Measurements from ENCODE around the gene VEZT.
"Not testable (repeated sequence)": the region's sequence is repeated elsewhere in the genome, so short reads cannot be mapped to it uniquely, and the experiment has no call there.

Gene VEZT

GRCh38 chr12:95304673-95305198, 87.1 kb downstream of the VEZT start:
- ChIA-PET POLR2A (no interaction called here), CTCF (no interaction called here)
- TF ChIP-seq FOXA1 (IDR thresholded peaks at IDR 0.05) = no peak
- no peak for TF ChIP-seq BHLHE40 (IDR thresholded peaks at IDR 0.05; ENCODE audit: borderline replicate concordance)
- no peak for TF ChIP-seq NFRKB (IDR thresholded peaks at IDR 0.05)
- no peak for TF ChIP-seq SUZ12 (IDR thresholded peaks at IDR 0.05)
- TF ChIP-seq FOXM1 (IDR thresholded peaks at IDR 0.05; ENCODE audit: borderline replicate concordance) = no peak
- no peak for TF ChIP-seq TARDBP (IDR thresholded peaks at IDR 0.05)
- no peak for TF ChIP-seq FOXK2 (IDR thresholded peaks at IDR 0.05)
- no peak for TF ChIP-seq HDGF (IDR thresholded peaks at IDR 0.05; ENCODE audit: borderline replicate concordance)
- TF ChIP-seq, protein P1, sequence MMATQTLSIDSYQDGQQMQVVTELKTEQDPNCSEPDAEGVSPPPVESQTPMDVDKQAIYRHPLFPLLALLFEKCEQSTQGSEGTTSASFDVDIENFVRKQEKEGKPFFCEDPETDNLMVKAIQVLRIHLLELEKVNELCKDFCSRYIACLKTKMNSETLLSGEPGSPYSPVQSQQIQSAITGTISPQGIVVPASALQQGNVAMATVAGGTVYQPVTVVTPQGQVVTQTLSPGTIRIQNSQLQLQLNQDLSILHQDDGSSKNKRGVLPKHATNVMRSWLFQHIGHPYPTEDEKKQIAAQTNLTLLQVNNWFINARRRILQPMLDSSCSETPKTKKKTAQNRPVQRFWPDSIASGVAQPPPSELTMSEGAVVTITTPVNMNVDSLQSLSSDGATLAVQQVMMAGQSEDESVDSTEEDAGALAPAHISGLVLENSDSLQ (IDR thresholded peaks at IDR 0.05) = no peak
- TF ChIP-seq L3MBTL2 (conservative IDR thresholded peaks at IDR 0.05) = no peak
- TF ChIP-seq SP1 (IDR thresholded peaks at IDR 0.05) = no peak
- no peak for TF ChIP-seq ELF4 (IDR thresholded peaks at IDR 0.05)
- no peak for TF ChIP-seq ARNT (IDR thresholded peaks at IDR 0.05)
- TF ChIP-seq ZNF384 (IDR thresholded peaks at IDR 0.05) = no peak
- TF ChIP-seq CTBP1 (IDR thresholded peaks at IDR 0.05; ENCODE audit: borderline replicate concordance) = no peak
- TF ChIP-seq LEF1 (IDR thresholded peaks at IDR 0.05; ENCODE audit: borderline replicate concordance) = no peak
- no peak for DNase-seq (ENCODE audit: extremely low spot score)

- ChIA-PET CTCF (interaction anchor here (0.6 kb wide), 1 partner anchor 229 kb away, joined by 6 read pairs; no protein-coding TSS in a partner anchor), POLR2A (interaction anchor here (1.2 kb wide), 1 partner anchor 41 kb away, joined by 3 read pairs; no protein-coding TSS in a partner anchor)
- no peak for TF ChIP-seq LEF1 (IDR thresholded peaks at IDR 0.05; ENCODE audit: borderline replicate concordance)
- TF ChIP-seq ARNT (IDR thresholded peaks at IDR 0.05) = no peak
- no peak for TF ChIP-seq ELF4 (IDR thresholded peaks at IDR 0.05)
- TF ChIP-seq, protein P1 (IDR thresholded peaks at IDR 0.05) = no peak
- TF ChIP-seq NFRKB (IDR thresholded peaks at IDR 0.05) = no peak
- no peak for DNase-seq (ENCODE audit: extremely low spot score)
Measured at GRCh38 chr12:95312656-95313055, 95.0 kb downstream of the VEZT start.

GRCh38 chr12:95314756-95315155, 97.1 kb downstream of the VEZT start:
- CTCF ChIA-PET; DNase-seq (ENCODE audit: extremely low spot score); POLR2A ChIA-PET: not testable (repeated sequence)

DNA sequence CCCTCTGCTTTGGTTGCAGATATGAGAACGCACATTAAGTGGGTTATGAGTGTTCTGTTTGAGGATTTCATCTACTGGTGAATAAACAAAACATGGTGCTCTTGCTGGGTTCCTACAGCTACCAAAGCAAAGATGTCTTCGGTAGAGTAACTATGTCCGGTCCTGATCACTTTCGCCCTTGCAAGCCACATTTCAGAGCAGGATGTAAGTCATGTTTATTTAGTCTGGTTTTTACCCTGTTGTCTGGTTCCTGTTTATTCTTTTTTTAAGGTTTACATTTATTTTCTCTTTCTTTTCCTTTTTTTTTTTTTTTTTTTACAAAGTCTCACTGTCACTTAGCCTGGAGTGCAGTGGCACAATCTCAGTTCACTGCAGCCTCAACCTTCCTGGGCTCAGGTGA, 99.2 kb downstream of the VEZT start:
- no peak for DNase-seq (ENCODE audit: extremely low spot score)
- ChIA-PET CTCF (no interaction called here), POLR2A (no interaction called here)
- no peak for TF ChIP-seq L3MBTL2 (conservative IDR thresholded peaks at IDR 0.05)

- ChIA-PET CTCF (no interaction called here), POLR2A (no interaction called here)
- TF ChIP-seq HDGF (IDR thresholded peaks at IDR 0.05; ENCODE audit: borderline replicate concordance) = no peak
- no peak for TF ChIP-seq ZNF384 (IDR thresholded peaks at IDR 0.05)
- TF ChIP-seq CTBP1 (IDR thresholded peaks at IDR 0.05; ENCODE audit: borderline replicate concordance) = no peak
- TF ChIP-seq SUZ12 (IDR thresholded peaks at IDR 0.05) = no peak
- TF ChIP-seq NFRKB (IDR thresholded peaks at IDR 0.05) = no peak
- TF ChIP-seq FOXA1 (IDR thresholded peaks at IDR 0.05) = no peak
- no peak for TF ChIP-seq L3MBTL2 (conservative IDR thresholded peaks at IDR 0.05)
- TF ChIP-seq FOXM1 (IDR thresholded peaks at IDR 0.05; ENCODE audit: borderline replicate concordance) = no peak
- TF ChIP-seq BHLHE40 (IDR thresholded peaks at IDR 0.05; ENCODE audit: borderline replicate concordance) = no peak
- TF ChIP-seq TARDBP (IDR thresholded peaks at IDR 0.05) = no peak
- no peak for DNase-seq (ENCODE audit: extremely low spot score)
Measured at GRCh38 chr12:95318071-95318545, 100.5 kb downstream of the VEZT start.

DNA sequence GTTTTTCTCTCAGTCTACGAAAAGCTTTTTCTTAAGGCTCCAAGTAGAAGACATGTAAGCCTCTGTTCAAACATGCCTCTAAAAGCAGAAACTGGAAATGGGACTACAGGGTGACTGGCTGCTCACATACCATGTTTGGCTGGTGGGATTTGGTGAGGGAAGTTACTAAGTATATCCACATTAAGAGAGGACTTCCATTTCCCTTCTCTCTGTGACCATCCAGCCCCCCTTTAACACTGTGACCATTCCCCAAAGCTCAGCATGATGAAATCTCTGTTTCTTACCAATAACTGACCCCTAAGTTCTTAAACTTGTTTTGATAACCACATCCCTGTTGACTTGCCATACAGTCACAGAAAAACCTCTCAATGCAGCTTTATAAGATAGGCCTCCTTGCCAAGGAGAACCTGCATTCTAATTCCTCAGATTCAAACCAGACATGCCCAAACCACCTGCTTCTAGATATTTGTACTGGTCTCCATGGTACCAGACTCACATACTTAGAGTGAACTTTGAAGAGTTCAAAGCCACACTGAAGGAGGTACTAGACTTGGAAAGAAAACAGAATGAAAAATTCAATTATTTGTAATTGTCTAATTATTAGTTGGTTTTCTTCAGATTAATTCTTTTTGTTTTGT, 102.2 kb downstream of the VEZT start:
- POLR2A ChIA-PET = no interaction called here
- CTCF ChIA-PET = no interaction called here
- no peak for DNase-seq (ENCODE audit: extremely low spot score)
- no peak for TF ChIP-seq ELF4 (IDR thresholded peaks at IDR 0.05)
- no peak for TF ChIP-seq FOXK2 (IDR thresholded peaks at IDR 0.05)
- no peak for TF ChIP-seq BHLHE40 (IDR thresholded peaks at IDR 0.05; ENCODE audit: borderline replicate concordance)
- TF ChIP-seq ZNF384 (IDR thresholded peaks at IDR 0.05) = no peak
- TF ChIP-seq, protein P1 (IDR thresholded peaks at IDR 0.05) = no peak
- no peak for TF ChIP-seq SUZ12 (IDR thresholded peaks at IDR 0.05)
- TF ChIP-seq HDGF (IDR thresholded peaks at IDR 0.05; ENCODE audit: borderline replicate concordance) = no peak
- no peak for TF ChIP-seq NFRKB (IDR thresholded peaks at IDR 0.05)
- no peak for TF ChIP-seq L3MBTL2 (conservative IDR thresholded peaks at IDR 0.05)
- TF ChIP-seq SP1 (IDR thresholded peaks at IDR 0.05) = no peak
- no peak for TF ChIP-seq LEF1 (IDR thresholded peaks at IDR 0.05; ENCODE audit: borderline replicate concordance)
- TF ChIP-seq TARDBP (IDR thresholded peaks at IDR 0.05) = no peak
- no peak for TF ChIP-seq ARNT (IDR thresholded peaks at IDR 0.05)
- no peak for TF ChIP-seq FOXA1 (IDR thresholded peaks at IDR 0.05)
